CD4-positive, alpha-beta T cell treated with Interferon gamma for 1 hour (primary cell): ENCODE measurements around the gene CD99.
"Not testable (repeated sequence)": the region's sequence is repeated elsewhere in the genome, so short reads cannot be mapped to it uniquely, and the experiment has no call there.

Experiments used
- DNase-seq: peaks from one replicate; pipeline ENCODE4 v3.0.0-alpha.2; 2020

The CD99 gene

GRCh38 chrX:2700405-2701320, 9.6 kb downstream of the CD99 start:
- no peak for DNase-seq

GRCh38 chrX:2701600-2701999, 10.5 kb downstream of the CD99 start:
- no peak for DNase-seq

- DNase-seq = no peak
Measured at GRCh38 chrX:2703991-2704369, 12.9 kb downstream of the CD99 start.

- no peak for DNase-seq
Measured at GRCh38 chrX:2705046-2705832, 14.1 kb downstream of the CD99 start.

- DNase-seq = peak; percentile 80
Measured at GRCh38 chrX:2707334-2707760, 16.3 kb downstream of the CD99 start.

GRCh38 chrX:2708021-2708420, 16.9 kb downstream of the CD99 start:
- DNase-seq = no peak

GRCh38 chrX:2708592-2709188, 17.6 kb downstream of the CD99 start:
- peak; percentile 37 for DNase-seq

- no peak for DNase-seq
Measured at GRCh38 chrX:2709556-2709955, 18.5 kb downstream of the CD99 start.

- peak; percentile 63 for DNase-seq
Measured at GRCh38 chrX:2710041-2710840, 19.1 kb downstream of the CD99 start.

GRCh38 chrX:2711441-2711840, 20.3 kb downstream of the CD99 start:
- no peak for DNase-seq

GRCh38 chrX:2712428-2712827, 21.3 kb downstream of the CD99 start:
- no peak for DNase-seq

GRCh38 chrX:2712890-2713840, 22.1 kb downstream of the CD99 start:
- no peak for DNase-seq

- no peak for DNase-seq
Measured at GRCh38 chrX:2714551-2714950, 23.5 kb downstream of the CD99 start.

GRCh38 chrX:2715066-2715600, 24.0 kb downstream of the CD99 start:
- no peak for DNase-seq

- no peak for DNase-seq
Measured at GRCh38 chrX:2717312-2717711, 26.2 kb downstream of the CD99 start.

- no peak for DNase-seq
Measured at GRCh38 chrX:2718821-2719220, 27.7 kb downstream of the CD99 start.

GRCh38 chrX:2719774-2720447, 28.8 kb downstream of the CD99 start:
- no peak for DNase-seq

- DNase-seq = no peak
Measured at GRCh38 chrX:2723286-2723879, 32.3 kb downstream of the CD99 start.

- DNase-seq = not testable (repeated sequence)
Measured at GRCh38 chrX:2727264-2727663, 36.2 kb downstream of the CD99 start.

- DNase-seq = no peak
Measured at GRCh38 chrX:2732076-2732475, 41.0 kb downstream of the CD99 start.
